Measurements from ENCODE around the gene TMEM163.
"Not testable (repeated sequence)": the region's sequence is repeated elsewhere in the genome, so short reads cannot be mapped to it uniquely, and the experiment has no call there.

Gene TMEM163

DNA sequence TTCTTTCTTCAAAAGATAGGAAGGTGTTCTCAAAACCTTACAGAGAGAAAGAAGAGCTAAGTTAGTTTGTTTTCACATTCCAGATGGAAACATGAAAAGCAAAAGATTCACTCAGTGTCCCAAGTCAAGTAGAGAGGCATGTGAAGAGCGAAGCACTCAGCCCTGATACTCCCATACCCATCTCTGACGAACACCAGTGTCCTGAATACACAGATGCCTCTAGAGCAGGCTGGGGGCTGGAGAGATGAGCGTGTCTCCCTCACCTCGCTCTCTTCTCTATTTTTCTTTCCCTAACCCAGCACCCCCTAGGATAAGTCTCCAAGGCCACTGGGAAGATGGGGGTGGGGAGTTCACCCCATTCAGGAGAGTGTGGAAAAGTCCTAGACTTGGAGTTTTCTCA lies 227.8 kb downstream of the TMEM163 start:
- DNase-seq (ENCODE audit: low spot score): no peak

DNA sequence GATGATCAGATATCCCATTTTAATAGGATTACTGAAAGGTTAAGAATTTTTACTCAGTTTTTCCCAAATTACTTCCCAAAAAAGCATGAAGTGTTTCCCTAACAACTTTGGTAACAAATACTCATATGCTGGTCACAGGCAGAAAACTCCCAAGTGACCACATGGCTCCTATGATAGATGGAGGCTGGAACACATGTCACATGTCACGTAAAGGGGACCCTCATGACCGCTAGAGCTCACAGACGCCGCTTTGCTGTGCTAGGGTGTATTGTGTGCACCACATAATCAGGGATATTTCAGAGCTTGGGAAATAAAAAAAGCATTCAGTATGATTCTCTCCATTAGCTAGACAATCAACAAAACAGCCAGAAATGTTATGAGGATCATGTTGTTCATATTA lies 228.2 kb downstream of the TMEM163 start:
- no peak for DNase-seq (ENCODE audit: low spot score)

DNA sequence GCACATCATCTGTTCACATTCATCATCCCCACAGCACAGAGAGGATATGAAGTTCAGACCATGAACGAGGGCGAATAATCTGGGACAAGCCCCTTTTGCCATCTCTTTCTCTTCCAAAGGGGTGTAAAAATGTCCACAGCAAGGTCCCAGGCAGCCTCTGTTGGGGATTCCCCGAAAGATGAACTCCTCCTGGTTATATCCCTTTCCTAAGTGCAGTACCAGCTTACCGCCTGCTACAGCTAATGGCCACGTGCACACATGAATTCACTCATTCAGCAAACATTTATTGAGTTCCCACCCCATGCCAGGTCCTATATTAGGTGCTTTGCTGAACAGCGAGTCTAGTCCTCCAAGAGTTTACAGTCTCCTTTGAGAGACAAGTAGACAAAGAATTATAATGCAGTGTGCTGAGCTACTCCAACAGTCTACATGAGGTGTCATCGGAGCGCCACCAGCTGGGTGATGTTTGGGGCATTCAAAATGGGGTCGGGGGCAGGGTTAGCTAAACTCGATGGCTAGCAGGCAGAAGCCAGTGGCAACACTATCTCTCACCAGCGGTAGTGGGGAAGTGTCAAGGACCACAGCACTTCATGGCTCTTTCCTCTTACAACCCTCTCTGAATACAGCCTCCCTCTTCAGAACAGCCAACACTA lies 228.9 kb downstream of the TMEM163 start:
- DNase-seq (ENCODE audit: low spot score): no peak

DNA sequence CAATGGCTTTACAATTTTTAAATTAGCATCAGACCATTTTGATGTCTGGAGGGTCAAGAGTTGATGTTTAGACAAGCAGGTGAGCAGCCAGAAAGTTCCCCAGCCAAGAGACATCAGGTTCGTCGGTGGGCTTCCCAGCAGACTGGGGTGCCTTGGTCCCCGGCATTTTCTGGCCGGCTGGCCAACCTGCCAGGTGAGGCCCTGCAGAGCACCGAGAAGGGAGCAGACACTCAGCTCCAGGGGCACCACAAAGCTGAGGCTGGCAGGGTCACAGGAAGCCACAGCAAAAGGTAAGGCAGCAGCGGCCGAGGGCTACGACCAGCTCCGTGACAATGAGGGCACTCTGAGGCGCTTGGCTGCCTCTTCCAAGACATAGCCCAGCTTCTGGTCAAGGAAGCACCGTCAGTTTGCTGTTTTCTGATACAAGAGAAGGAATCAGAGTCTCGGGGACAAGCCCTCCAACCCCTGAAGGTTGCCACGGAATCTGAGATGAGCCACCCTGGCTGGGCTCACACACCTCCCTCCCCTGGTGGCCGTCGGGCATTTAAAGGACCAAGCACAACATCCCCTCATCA lies 235.9 kb downstream of the TMEM163 start:
- DNase-seq (ENCODE audit: low spot score): no peak

DNA sequence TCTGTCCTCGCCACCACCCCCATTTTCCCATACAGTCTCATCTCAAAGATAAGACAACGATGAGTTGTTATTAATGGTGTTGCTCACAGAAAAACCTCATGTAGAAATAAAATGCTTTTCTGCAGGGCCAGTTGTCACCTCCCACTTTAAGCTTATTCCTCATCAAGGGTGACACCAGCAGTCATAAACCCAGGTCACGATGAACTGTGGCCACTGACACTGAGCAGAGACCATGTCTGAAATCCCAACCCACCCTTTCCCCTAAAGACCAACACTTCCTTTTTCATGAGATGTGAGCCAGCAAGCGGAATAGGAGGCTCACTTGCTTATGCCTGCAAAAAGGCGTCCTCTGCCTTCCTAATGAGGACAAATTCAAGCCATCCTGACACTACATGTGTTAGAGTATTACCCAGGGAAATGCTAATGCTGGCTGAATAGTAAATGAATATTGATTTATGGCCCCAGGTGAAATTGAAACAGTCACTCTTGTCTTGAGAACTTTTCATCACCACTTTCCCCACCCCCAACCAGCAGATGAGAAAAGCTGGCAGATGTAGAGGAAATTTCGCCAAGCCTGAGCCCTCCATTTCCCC lies 236.6 kb downstream of the TMEM163 start:
- no peak for DNase-seq (ENCODE audit: low spot score)

DNA sequence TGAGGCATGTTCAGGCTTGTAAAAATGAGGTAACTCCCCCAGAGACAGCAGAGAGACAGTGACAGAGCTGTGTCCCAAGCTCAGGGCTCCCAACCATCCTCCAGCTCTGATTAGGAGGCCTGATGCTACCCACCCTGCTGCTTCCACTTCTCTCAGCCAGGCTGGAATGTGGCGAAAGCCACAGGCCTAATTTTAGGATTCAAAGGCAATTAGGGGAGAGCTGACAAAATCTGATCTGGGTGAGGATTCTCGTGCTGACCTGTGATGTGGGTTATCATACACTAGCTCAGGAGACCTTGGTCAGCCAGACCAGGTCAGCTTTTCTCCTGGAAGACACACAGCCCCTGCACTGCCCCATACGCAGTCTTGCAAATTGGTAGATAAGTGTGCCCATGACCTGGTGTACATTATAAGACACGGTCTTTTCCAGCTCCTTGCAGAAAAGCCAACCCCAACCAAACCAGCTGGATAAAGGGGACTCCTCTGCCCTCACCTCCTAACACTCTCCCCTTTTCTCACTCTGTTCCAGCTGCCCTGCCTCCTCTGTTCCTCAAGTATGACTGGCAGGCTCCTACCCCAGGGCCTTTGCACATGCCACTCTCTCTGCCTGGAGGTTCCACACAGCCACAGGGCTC lies 239.0 kb downstream of the TMEM163 start:
- DNase-seq (ENCODE audit: low spot score): no peak

DNA sequence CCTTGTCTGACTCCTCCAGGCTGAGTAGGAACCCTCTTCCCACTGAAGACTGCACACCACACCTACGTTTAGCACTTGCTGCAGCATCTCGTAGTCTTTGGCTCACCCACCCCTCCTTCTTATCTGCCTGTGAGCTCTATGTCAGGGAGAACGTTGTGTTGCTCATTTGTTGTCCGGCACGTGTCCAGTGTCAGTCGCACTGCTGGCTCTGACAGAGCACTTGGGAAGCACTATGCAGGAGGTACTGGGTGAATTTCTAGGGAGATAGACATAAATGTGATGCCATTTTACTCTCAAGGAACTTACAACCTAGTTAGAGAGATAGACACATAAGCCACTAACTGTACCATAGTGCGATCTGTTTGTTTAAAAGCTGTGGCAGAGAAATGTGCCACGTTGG lies 241.8 kb downstream of the TMEM163 start:
- not testable (repeated sequence) for DNase-seq (ENCODE audit: low spot score)

DNA sequence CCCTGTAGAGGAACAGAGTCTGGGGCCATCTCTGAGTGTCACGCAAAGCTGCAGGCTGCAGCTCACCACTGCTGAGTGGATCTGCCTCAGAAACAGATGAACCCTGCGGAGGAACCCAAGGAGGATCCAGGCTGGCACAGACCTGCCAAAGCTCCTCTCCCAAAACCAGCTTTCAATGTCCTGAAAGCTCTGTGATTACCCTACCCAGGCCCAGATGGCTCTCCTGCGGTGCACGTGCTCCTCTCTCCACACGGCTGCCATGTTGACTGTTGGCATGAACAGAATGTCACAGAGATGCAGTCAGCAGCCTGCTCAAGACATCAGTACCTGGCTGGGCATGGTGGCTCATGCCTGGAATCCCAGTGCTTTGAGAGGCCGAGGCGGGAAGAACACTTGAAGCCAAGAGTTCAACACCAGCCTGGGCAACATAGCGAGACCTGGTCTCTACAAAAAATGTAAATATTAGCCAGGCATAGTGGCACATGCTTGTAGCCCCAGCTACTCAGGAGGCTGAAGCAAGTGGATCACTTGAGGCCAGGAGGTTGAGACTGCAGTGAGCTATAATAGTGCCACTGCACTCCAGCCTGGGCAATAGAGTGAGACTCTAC lies 248.1 kb downstream of the TMEM163 start:
- no peak for DNase-seq (ENCODE audit: low spot score)

DNA sequence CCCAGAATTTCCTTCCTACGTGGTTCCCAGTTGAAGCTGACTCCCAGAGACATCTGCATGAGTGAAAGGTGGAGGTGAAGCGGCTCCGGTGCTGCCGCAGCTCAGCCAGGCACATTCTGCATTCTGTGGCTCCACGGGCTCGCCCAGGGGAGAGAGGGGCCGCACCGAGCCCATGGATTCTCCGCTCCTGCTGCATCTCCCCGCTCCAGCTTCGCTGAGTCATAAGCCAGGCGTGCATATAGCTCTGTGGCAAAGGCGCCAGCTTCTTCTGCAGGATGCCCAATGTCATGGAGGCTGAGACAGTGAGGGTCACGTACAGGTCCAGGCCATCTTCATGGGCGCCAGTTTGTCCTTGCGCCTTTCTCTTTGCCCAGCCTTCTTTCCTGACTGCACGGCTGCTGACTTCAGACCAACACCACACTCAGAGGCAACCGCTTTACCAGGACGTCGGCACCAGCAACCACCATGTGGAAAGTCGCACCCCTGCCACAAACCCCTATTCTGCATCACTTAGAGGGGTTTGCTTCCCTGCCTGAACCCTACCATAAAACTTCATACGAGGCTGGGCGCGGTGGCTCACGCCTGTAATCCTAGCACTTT lies 249.2 kb downstream of the TMEM163 start:
- DNase-seq (ENCODE audit: low spot score): no peak

DNA sequence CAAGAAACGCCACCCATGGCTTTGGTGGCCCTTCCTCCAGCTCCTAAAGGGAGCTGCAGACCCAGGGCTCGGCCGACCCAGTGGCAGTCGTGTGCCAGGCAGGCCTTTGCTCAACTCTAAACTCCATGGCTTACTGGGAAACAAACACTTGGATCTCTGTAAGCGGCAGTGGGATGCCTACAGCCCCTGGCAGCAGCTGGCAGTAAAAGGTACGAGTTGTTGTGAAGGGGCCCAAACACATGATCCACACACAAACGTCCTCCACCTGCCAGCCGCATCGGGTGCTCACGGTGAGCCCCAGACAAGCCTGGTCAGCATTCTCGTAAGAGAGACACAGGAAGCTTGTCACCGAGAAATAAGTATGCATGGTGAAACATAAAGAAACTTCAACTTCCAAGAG lies 250.0 kb downstream of the TMEM163 start:
- no peak for DNase-seq (ENCODE audit: low spot score)

DNA sequence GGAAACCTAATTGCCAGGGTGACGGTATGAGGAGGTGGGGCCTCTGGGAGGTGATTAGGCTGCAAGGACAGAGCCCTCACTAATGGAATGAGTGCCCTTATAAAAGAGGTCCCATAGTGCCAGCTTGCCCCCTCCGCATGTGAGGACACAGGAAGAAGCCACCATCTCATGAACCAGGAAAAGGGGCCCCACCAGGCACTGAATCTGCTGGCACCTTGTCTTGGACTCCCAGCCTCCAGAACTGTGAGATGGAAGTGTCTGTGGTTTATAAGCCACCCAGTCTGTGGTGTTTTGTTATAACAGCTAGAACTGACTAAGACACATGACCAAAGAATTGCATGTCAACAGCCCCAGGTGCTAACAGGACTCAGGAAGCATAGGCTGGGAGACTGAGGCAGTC lies 250.6 kb downstream of the TMEM163 start:
- no peak for DNase-seq (ENCODE audit: low spot score)

DNA sequence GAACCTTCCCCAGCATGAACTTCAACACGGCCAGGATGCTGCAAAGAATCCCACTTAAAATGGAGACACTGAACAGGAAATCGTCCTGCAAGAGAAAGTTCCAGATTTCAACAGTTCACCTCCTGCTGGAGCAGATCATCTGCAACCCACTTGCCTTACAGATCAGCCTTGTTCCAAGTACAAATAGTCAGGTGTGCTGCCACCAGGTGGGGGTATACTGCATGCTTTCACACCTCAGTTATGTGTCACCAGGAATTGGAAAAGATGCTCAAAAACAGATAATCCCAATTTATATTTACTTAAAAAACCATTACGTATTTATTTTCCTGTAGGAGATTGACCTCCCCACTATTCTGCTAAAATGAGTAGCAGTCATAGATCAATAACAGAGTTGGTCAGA lies 252.7 kb downstream of the TMEM163 start:
- no peak for DNase-seq (ENCODE audit: low spot score)

DNA sequence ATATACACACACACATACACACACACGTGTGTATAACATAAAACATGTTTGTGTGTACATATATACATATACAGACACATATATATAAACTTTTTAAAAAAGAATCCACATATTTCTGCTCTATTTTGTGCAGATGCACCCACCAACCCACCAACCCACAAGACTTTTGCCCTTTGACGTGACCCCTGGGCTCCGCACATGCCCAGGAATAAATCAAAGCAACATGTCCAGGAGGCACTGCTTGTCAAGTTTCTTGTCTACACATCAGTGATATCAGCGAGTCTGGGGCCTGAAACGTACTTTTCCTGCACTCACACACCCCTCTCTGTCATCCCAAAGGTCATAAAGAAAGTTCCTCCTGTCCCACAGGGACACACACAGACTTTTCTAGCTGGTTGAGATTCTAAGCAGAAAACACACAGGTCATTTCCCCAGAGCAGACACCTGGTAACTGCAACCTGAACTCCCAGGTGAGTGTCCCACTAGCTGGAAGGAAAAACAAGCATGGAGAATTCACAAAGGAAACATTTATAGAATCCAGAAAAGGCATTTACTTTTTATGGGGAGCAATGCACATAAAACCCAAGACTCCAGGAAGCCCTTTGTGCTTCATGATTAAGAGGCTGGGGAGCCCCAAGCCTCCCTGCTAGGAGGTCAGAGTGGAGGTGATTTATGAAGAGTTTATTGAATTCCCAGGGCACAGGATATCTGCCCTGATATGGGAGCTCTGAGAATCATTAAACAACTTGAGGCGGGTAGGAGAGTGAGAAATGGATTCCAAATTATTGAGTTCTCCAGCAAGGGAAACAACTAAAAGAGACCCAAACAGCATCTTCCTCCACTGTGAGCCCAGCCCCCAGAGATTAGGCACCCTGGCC lies 253.3 kb downstream of the TMEM163 start:
- DNase-seq (ENCODE audit: low spot score): no peak

DNA sequence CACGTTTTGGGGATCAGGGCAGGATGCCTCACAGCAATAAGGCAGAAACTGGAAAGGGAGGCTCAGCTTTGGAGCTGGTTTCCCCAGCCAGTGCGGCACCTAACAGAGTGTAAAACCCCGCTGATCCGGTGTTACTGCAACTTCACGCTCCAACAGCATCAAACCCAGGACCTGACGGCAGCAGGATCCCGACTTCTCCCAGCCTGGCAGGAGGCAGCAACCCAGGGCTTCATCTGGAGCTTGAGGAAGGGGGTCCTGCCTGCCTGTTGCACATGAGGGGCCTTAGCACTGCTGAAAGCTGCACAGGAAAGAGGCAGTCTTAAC lies 255.1 kb downstream of the TMEM163 start:
- no peak for DNase-seq (ENCODE audit: low spot score)

DNA sequence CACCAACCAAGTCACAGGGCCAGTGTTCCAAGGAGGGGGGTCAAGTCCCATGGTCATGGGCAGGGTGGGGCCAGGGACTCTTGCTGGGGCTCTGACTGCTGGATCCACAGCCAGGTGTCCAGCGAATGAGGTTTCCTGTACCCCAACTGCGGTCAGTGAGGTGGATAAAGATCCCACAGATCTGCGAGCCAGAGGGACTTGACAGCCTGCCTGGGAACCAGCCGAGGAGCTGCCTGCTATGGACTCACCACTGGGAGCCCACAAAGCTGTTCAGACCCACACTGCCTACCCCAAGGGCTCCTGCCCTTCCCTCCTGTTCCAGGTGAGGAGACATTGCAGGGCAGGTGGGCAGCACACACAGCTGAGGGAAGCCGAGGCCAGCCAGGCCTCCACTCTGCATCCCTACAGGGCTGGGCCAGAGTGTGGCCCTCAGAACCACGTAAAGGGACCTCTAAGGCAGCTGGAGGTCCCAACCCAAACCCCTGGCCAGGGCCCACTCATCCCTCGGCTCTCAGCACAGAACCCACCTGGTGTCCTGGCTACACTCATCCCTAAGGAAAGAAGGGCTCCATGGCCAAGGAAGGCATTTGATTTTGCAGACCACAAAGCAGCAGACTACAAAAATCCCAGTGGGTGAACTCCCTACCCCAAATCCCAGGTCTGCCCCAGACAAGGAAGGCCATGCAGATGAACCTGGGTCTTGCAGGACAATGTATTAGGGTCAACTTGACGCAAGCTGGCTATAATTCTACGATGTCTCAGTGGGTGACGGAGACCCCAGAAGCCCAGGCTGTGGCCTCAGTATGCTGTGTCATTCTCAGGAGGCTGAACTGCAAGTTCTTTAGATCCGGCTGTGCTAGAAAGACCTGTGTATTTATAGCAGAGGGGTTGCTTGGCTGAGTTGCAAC lies 255.8 kb downstream of the TMEM163 start:
- DNase-seq (ENCODE audit: low spot score): no peak

DNA sequence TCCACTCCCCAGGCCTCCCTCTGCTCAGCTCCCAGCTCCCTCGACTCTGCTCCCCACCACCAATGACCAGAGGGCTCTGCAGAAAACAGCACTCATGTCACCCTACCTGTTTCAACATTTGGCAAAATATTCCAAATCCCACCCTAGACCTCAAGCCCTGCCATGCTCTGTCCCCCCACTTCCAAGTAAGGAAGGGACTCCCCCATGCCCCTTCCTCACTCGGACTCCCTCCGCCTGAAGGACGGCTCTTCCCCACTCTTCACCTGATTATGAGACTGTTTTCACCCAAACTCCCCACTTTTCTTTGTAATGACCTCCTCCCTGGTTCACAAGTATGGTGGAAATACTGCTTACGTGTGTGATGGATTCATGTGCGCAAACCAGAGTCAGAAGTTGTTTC lies 256.5 kb downstream of the TMEM163 start:
- DNase-seq (ENCODE audit: low spot score): no peak

DNA sequence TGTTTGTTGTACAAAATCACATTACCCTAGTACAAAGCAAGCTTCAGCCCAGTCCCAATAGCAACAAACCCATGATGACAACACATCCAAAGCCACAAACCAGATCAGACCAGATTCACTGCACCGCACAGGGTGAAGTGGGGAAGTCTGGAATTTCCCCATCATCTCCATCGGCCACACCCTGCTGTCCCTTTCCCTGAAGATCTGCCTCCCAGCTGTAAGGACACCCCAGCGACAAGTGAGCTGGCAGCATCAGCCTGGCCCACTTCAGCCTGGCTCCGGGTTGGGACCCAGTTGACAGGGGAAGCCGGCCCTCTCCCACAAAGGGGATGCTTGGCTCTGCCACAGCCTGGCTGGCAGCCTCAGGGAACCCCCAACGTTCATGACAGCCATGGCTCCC lies 257.3 kb downstream of the TMEM163 start:
- no peak for DNase-seq (ENCODE audit: low spot score)

DNA sequence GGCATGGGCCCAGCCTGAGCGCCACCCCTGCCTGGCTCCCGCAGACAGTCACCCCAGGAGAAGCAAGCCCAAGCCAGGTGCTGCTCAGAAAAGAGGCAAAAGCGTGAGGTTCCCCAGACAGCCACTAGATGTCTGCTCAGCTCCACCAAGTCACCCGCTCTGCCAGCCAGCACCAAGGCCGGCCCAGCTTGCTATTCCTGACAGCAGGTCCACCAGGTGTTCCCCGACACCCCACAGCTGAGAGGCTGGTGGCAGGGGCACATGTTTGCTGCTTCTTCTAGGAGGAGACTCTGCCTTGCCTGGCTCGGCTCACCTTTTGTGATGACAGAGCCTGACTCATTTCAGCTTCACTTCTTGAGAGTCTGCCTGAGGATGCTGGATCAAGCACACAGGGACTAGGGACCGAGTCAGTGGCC lies 258.2 kb downstream of the TMEM163 start:
- peak; percentile 12 for DNase-seq (ENCODE audit: low spot score)

DNA sequence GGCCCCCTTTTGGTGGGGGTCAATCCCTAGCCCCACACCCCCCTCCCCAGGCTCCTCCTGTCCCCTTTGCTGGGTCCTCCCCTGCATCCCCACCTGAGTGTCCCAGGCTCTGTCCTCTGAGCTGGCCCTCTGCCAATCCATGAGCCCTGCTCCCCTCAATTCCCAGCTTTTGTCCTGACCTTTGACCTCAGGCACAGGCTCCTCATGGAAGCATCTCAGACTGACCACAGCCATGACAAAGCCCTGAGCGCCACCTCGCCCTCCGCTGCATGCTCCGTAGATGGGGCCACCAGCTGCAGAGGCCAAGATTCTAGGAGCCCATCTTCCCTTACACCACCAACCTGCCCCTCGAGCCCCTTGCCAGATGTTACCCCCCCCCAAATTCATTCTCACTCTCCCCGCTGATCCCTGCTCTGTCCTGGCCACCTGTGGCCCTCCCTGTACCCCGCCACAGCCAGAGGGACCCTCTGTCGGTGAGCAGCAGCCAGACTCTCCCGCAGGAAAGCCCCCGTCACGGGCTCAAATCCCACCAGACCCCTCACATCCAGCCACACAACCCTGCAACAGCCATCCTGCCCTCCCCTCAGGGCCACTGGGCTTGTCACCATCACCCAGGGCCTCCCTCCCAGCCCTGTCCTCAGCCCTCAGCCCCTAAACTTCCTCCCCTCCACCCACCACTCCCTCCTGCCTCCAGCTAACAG lies 258.9 kb downstream of the TMEM163 start:
- no peak for DNase-seq (ENCODE audit: low spot score)

DNA sequence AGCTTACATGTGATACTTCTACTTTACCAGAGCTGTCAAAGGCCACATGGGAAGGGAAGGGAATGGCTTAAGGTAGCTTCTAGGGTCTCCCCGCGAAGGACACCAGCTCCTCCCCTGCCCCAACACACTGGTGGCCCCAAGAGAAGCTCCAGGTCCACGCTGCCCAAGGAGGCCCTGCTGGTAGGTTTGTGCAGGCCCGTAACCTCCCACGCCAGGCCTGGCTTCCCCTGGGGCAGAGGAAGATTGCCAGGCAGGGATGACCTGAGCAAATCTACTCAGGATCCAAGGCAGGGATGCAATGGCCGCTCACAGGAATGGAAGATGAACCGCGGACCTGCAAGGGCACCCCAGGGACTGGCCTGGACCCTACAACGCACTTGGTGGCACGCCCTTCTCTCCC lies 259.9 kb downstream of the TMEM163 start:
- DNase-seq (ENCODE audit: low spot score): no peak
